GM18868 (cell line): Measurements from ENCODE around the gene CAMK1D.

Experiments
- ATAC-seq: cut with Tn5 transposase; IDR thresholded peaks from one replicate; pipeline ENCODE4 v1.9.1; 2021; ENCODE audit warnings: mild to moderate bottlenecking, moderate library complexity; ENCODE audit not compliant: unreplicated experiment

The CAMK1D gene

DNA sequence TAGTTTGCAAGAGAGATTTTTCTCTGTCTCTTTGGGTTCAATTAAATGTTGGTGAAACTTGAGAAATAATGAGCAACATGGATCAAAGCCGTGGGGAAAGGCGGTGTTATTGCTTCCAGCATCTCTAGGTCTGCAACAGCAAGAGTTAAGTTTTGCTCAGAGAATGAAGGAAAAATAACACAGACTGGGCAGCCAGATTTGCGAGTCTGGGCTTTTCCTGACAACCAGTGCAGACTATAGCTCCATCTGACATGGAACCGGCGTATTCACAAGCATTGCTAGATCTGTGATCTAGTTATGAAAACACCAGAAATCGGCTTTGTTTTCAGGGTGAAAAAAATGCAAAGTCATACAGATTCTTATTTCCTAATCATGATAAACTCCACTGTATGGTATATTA lies 110.4 kb downstream of the CAMK1D start:
- no peak for ATAC-seq

DNA sequence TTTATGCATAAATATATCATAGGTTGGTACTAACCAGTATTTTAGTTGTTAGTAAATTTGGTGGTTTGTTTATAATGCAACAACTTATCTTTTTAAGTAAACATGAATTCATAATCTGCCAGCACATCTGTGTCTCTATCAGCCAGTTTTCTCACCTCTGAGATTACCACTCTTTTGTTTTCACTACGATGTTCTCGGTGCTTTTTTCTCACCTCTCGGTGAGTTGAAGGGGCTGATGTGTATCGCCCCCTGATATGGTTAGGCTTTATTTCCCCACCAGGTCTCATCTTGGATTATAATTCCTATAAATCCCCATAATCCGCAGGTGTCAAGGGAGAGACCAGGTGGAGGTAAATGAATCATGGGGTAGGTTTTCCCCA lies 114.1 kb downstream of the CAMK1D start:
- ATAC-seq = no peak

DNA sequence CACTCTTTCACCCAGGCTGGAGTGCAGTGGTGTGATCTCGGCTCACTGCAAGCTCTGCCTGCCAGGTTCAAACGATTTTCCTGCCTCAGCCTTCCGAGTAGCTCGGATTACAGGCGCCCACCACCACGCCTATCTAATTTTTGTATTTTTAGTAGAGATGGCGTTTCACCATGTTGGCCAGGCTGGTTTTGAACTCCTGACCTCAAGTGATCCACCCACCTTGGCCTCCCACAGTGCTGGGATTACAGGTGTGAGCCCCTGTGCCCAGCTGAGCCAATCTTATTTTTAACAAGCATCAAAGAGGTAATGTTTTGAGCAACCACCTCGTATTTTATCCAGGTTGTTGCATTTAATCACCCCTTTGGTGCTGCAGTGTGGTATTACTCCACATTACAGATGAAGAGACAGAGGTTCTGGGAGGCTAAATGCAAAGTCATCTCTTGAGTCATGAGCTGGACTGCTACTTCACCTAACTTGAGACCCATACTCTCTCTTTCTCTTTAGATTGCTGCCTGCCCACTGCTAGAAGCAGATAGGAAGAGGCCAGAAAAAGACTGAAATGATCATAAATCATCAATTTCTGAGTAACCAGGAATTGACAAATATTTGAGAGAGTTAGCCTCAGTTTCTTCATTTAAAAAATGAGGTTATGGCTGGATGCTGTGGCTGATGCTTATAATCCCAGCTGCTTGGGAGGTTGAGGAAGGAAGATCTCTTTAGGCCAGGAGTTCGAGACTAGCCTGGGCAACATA lies 116.2 kb downstream of the CAMK1D start:
- ATAC-seq = no peak

DNA sequence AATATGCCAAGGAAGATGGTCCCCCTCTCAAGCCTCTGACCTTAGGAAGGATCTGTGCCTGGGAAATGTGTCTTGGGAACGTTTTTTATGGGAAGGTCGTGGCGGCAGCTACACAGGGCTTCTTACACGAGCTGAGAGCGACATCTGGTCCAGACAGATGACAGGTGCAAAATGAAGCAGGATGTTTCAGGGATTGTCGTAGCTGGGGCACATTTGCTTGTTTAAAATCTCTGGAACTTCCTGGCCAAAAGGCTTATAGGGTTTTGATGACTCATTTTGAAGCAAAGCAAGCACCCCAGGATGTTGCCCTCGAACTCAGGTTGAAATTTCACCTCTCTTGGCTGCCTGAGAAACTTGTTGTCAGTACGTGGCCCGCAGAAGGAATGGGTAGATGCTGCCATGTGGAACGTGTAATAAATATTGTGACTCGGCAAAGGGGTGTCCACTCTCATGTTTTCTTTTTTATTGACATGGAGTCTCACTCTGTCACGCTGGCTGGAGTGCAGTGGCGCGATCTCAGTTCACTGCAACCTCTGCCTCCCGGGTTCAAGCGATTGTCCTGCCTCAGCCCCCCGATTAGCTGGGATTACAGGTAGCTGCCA lies 117.5 kb downstream of the CAMK1D start:
- no peak for ATAC-seq

DNA sequence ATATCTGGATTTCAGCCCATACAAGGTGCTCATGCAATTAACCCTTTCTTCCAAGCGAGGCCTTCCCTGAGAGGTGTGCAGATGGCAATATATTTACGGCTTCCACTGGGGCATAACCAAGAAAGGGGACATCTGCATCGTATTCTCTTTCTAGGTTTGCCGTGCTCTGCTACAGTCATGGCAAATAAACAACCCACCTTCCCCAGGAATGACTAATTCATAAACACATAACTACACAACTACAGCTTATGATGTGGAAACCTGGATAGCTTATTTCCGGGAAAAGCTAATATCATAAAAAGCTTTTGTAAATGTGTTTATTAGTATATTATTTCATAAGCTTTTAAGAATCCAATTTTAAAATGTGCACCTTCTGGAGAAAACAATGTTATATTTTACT lies 120.0 kb downstream of the CAMK1D start:
- no peak for ATAC-seq

DNA sequence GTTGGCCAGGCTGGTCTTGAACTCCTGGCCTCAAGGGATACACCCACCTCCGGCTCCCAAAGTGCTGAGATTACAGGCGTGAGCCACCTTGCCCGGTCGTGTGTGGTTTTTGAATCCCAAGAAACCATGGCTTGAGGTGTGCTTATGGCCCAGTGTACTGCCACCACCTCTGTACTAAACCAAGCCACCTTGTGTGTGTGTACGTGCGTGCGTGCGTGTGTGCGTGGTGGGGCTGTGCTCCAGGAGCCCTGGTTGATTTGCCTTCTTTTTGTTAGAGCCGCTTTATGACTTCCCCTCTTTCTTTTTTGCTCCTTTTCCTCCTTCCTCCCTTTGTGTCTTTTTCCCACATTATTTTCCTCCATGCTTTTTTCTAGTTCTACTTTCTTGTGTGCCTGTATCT lies 121.4 kb downstream of the CAMK1D start:
- no peak for ATAC-seq

DNA sequence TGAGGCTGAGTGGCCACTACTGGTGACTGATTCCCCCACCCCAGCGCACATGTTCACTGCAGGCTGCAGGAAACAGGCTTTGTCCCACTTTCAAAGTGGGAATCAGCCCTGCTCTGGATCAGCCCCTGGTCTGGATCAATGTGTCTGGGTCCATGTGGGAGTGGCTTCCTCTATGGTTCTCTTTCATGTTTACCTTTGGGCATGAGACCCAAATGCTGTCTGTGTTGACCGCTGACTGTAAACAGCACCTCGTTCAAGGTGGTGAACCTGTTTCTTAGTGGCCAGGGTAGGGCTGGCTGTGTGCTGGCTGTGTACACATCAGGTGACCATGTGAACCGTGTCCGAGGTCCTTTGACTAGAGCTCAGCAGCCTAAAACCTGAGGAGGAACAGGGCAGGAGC lies 121.8 kb downstream of the CAMK1D start:
- ATAC-seq = no peak

DNA sequence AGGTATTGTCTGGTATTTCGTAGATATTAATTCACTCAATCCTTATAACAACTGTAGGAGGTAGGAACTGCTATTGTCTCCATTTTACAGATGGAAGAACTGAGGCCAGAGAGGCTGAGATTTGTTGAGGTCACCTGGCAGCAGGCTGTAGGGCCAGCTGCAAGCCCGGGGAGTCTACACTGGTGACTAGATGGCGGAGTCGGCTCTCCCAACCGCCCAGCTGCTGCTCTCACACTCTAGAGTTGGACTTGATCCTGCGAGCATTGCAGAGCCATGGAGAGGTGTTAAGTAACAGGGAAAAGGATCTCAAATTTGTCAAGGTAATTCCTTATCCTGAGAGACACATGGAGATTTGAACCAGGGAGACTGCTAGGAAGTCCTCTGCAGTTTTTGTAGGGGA lies 124.1 kb downstream of the CAMK1D start:
- ATAC-seq = no peak

DNA sequence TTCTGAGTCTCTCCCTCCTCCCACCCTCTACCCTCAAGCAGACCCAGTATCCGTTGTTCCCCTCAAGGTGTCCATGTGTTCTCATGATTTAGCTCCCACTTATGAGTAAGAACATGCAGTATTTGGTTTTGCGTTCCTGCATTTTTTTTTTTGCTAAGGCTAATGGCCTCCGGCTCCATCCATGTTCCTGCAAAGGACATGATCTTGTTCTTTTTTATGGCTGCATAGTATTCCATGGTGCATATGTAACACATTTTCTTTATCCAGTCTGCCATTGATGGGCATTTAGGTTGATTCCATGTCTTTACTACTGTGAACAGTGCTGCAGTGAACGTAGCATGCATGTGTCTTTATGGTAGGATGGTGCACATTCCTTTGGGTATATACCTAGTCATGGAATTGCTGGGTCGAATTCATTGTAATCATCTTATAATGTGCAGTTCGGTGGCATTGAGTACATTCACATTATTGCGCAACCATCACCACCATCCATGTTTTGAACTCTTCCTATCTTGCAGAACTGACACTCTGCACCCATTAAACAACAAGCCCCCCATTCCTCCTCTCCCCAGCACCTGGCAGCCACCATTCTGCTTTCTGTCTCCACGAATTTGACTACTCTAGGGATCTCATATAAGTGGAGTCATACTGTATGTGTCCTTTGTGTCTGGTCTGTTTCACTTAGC lies 125.5 kb downstream of the CAMK1D start:
- ATAC-seq = no peak

DNA sequence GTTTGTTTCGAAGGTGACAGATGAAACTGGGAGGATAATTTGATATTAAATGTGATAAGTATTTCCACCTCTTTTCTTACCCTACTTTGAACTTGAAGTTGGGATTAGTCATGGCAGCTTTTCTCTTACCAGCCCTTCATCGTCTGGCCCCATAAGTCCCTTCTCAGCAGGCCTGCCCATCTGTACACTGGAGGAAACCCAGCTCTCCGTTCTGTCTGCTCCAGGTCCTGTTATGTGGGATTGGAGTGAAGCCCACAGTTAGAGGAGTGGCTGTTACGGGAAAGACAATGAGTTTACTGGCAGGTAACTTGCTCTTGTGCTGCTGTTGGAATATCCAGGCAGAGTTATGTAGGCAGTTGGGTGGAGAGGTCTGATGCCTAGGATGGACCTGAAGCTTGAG lies 127.3 kb downstream of the CAMK1D start:
- ATAC-seq = no peak

DNA sequence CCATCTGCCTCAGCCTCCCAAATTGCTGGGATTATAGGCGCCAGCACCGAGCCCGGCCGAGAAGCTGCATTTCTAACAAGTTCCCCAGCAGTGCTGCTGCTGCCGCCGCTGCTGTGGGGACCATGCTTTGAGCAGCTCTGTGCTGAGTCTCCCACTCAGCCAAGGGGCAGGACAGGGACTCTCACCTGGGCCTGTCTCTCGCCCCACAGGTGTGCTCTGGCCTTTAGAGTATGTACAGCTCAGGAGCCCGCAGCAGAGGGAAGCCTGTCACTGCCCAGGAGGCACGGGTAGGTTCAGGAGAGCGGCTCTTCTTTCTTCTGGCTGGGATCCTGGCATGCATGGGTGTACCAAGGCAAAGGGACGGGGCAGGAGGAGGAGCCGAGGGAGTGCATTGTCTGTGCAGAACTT lies 130.1 kb downstream of the CAMK1D start:
- no peak for ATAC-seq

DNA sequence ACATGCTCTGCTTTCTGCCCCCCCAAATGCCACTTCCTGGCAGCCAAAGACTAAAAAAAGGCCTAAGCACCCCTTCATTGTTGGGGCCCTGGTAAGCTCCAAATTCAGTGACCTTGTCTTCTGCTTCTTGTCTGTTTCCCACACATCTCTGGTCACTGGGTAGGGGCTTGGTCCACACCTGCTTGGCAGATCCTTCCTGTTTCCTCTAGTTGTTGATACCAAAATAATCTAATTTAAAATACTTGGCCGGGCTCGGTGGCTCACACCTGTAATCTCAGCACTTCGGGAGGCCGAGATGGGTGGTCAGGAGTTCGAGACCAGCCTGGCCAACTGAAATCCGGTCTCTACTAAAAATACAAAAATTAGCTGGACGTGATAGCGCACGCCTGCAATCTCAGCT lies 130.6 kb downstream of the CAMK1D start:
- ATAC-seq = no peak

DNA sequence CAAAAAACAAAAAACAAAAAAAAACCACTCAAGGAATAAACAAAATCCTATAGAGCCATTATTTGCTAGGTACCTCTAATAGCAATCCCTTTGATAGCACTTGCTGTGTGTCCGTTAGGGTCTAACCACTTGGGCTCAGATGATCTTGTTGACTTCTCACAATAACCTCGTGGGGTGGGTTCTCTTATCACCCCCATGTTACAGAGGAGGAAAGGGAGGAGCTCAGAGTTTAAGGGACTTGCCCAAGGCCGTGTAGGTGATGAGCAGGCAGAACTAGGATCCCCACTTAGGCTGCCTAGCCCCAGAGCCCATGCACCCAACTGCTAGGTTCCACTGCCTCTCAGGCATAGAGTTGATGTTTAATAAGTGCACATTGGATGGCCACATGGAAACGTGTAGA lies 131.1 kb downstream of the CAMK1D start:
- no peak for ATAC-seq

DNA sequence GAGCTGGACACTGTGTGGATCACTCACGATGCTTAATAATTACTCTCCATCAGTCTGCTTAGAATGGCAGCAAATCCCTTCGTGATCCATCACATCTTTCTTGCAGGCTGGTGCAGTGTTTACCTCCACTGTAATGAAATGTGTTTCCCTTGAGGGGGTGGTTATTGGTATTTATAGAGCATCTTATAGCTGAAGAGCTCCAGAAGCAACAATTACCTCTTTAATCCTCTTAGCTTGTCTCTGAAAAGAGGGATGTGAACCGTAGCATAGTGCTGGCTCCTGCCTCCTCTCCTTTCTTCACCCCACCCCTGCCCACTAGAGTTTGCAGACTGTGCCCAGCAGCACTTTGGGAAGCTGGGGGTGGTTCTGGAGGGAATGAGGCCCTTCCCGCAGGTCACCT lies 132.6 kb downstream of the CAMK1D start:
- no peak for ATAC-seq

DNA sequence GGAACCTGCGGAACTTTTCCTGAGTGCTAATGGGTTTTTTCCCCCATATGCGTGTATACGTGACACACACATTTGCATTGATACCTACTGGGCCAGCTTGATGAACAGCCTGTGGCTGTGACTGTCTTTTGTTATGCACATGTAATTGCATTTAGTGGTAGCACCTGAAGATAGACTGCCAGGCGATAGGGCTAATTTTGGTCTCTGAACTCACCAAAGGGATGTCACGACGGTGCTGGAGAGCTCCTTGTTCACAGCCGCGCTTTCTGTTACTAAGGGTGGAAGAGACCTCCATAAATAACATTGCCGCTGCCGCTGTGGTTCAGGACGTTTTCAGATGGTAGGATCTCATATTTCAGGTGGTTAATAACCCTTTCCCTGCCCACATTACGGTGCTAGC lies 133.2 kb downstream of the CAMK1D start:
- no peak for ATAC-seq

DNA sequence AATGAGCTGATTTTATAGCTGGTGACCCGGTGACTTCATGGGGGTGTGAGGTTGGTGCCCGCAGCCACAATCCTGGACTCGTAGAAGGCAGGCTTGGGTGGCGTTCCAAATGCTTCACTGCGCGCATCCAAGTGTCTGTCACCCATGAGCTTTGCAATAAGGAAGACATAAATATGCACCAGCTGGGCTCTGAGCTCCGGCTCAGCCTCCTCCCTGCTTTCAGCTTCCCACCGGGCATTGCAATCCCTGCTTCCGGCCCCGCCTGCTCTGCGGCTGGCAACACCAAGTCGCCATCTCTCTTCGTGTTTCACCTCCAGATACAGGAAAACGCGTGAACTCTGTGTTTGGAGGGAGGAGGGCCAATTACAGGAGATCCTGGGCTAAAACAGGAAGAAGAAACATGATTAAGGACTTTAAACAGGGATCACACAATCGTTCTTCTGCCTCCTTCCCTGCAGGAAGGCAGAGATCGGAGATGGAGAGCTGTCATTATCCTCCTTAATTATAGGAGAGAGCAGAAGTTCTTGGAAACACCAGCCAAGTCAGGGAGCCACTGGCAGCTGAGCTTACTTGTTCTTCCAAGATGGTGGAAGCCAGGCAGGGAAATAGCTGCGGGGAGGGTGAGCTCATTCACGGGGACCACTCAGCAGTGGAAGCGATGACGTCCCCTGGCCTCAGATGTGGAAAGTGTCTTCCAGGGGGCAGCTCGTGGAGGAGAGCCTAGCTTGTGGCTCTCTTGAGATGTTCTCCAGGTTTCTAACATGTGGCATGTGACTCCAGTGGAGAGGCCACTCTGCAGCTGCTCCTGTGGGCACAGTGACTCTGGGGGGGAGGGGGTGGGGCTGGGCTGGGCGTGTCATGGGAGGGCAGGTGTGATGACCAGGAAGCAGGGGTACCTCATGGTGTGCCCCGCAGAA lies 134.9 kb downstream of the CAMK1D start:
- no peak for ATAC-seq

DNA sequence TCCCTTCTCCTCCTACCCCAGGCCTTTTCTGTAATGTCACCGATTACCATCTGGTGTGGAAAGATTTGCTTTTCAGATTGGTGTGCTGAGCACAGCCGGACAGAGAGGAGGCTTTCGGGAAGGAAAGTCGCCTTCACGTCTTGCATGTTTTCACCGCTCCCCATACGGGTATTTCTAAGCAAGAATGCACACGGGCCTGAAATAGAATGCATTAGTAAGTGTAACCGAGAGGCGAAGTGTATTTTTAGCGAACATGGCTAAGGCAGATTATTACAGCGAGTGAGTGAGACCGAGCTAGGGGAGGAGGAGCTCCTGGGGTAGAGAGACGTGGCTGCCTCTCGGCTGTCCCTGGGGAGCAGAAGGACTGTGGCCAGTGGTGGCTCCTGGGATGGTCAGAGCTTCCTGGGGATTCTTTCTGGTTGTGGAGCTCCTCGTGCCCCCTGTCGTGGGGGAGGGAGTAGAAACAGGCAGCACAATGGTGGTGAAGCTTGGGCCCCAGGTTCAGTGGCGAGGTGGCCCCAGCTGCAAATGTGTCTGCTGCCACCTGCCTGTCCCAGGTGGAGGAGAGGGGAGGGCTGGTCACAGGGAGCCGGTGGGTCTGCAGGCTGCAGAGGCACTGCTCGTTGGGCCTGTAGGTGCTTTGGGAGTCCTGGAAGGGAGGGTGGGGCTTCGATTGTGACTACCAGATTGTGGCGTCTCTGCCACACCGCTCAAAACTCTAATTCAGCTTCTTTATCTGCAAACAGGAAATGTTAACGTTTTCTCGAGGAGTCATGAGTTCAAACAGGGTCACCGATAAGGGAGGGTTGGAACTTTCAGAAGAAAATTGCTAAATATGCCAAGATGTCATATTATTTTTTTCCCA lies 135.8 kb downstream of the CAMK1D start:
- ATAC-seq = no peak

DNA sequence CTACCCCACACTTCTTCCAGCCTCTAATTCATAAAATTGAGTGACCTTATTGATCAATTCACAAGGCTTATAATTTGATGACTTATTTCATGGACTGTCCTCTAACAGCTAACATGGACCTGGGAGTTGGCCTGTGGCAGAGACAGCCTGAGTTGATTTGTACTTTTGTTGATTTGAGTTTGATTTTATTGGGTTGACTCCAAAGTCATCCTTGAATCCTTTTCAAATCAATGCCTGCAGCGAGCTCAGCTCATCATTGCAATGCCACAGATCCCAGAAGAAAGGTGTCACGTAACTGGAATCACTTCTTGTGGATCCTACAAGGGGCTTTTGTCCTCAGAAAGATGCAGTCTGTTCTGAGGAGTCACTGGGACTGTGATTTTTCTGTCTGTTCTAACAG lies 138.0 kb downstream of the CAMK1D start:
- no peak for ATAC-seq

DNA sequence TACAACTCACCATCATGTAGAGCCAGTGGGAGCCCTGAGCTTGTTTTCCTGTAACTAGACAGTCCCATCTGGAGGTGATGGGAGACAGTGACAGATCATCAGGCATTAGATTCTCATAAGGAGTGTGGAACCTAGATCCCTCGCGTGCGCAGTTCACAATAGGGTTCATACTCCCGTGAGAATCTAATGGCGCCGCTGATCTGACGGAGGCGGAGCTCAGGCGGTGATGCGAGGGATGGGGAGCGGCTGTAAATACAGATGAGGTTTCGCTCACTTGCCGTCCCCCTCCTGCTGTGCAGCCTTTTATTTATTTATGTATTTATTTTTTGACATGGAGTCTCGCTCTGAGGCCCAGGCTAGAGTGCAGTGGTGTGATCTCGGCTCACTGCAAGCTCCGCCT lies 139.3 kb downstream of the CAMK1D start:
- no peak for ATAC-seq

DNA sequence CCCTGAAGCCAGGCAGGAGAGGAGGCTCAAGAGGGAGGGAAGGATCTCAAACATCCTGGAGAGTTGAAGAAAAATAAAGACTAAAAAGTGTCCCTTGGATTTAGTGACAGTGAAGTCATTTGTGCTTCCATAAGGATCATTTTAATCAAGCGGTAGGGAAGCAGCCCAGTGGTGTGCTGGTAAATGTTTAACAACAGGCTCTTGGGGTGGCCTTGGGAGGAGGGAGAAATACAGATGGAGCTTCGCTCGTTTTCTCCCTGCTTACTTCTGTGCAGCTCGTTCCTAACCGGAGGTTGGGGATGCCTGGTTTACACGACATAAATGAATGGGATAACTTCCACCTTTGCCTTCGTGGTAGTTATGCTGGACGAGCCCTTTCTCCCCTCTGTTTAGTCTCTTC lies 140.0 kb downstream of the CAMK1D start:
- no peak for ATAC-seq
